ENCODE measurements around the gene RPS6KA5. TPM values are rescaled to one million over a fixed set of nuclear protein-coding genes. Genes with fewer than 3 reads are reported as not detected.

RPS6KA5 gene
- total RNA-seq, 1 experiment from 2014 or later: 24.2 TPM

DNA sequence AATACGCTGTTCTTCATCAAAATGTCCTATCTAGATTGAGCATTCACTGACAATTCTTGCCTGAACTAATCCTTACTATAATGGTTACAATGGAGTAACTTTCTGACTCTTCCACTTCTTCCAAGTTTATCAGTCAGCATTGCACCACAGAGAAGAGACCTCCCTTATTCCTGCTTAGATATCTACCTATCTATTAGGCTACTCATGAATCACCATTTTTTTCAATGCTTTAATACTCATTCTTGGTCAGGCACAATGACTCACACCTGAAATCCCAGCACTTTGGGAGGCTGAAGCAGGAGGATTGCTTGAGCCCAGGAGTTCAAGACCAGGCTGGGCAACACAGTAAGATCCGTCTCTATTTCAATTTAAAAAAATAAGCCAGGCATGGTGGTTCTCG, 39.3 kb downstream of the RPS6KA5 start:
- Histone ChIP-seq H3K79me2 (ENCODE audit: insufficient read depth, low read length) (peaks cover 15% of the 10 kb centered on the region; the same call in 1 of the 2 replicates), H3K27me3 (ENCODE audit: insufficient read depth, low read length) (no peaks in the 10 kb centered on the region), H3K4me3 (replicated peaks in 1 of 2; ENCODE audit: low read depth in 1 of 2, low read length in 2 of 2) (no peak overlapping the region), H3K9me3 (ENCODE audit: control insufficient read depth in 1 of 2, insufficient read depth in 1 of 2, low read depth in 1 of 2, low read length in 2 of 2) (no peaks in the 10 kb centered on the region), H3K9me2 (ENCODE audit: insufficient read depth) (no peaks in the 10 kb centered on the region), H3K36me3 (ENCODE audit: control insufficient read depth in 1 of 2, insufficient read depth in 2 of 2, low read length in 2 of 2) (no peaks in the 10 kb centered on the region), H3K4me1 (ENCODE audit: control insufficient read depth in 1 of 2, insufficient read depth in 2 of 2, low read length in 2 of 2) (peaks cover 3 to 21% of the 10 kb centered on the region in 2 experiments; a peak in 3 of 4 replicates), H3K27ac (ENCODE audit: low read depth, low read length) (no peak overlapping the region), H3K4me2 (ENCODE audit: low read length) (peak overlapping the region; percentile 10), H3K9ac (ENCODE audit: low read length) (no peak overlapping the region), H4K20me1 (ENCODE audit: insufficient read depth) (no peaks in the 10 kb centered on the region), H2AFZ (ENCODE audit: low read depth, low read length, poor library complexity, severe bottlenecking) (no peak overlapping the region)
- ATAC-seq (peak; percentile 34; the same call in 1 of the 2 replicates), DNase-seq (ENCODE audit: low read depth, low spot score) (no peak)
- RAD21 ChIA-PET (ENCODE audit: low non-redundant PET in 1 of 2, low total read pairs in 2 of 2, uncharacterized antibody in 2 of 2, unreplicated experiment in 2 of 2): no interaction called here
- CTCF ChIA-PET: no interaction called here
- no peak for TF ChIP-seq RAD21 (IDR thresholded peaks at IDR 0.05; ENCODE audit: low read depth)
- TF ChIP-seq JUND (IDR thresholded peaks at IDR 0.05): peak; percentile 35; the same call in 1 of the 2 replicates
- peak; percentile 24; the same call in 1 of the 2 replicates for TF ChIP-seq FOSL1 (IDR thresholded peaks at IDR 0.05; ENCODE audit: low read depth)
- POLR2A ChIA-PET: no interaction called here
- intact Hi-C loops (cut with micrococcal nuclease): no loop called here
- no TSS peak for BruUV-seq (replicated peaks)

DNA sequence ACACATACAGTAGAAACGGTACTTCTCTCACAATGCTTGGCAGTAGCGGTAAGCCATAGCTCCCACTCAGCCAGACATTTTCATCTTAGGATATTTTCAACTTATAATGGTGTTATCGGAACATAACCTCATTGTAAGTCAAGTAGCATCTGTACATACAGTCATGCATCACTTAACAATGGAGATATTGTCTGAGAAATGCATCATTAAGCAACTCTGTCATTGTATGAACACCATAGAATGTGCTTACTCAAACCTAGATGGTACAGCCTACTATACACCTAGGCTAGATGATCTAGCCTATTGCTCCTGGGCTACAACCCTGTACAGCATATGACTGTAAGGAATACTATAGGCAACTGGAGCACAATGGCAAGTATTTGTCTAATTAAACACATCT, 40.8 kb downstream of the RPS6KA5 start:
- Histone ChIP-seq H3K4me1 (ENCODE audit: control insufficient read depth in 1 of 2, insufficient read depth in 2 of 2, low read length in 2 of 2) (peaks cover 3 to 15% of the 10 kb centered on the region in 2 experiments; a peak in 3 of 4 replicates), H3K9me2 (ENCODE audit: insufficient read depth) (no peaks in the 10 kb centered on the region), H3K27ac (ENCODE audit: low read depth, low read length) (no peak overlapping the region), H3K27me3 (ENCODE audit: insufficient read depth, low read length) (no peaks in the 10 kb centered on the region), H3K9me3 (ENCODE audit: control insufficient read depth in 1 of 2, insufficient read depth in 1 of 2, low read depth in 1 of 2, low read length in 2 of 2) (no peaks in the 10 kb centered on the region), H3K36me3 (ENCODE audit: control insufficient read depth in 1 of 2, insufficient read depth in 2 of 2, low read length in 2 of 2) (no peaks in the 10 kb centered on the region), H3K9ac (ENCODE audit: low read length) (no peak overlapping the region), H3K79me2 (ENCODE audit: insufficient read depth, low read length) (peaks cover 15% of the 10 kb centered on the region; the same call in 1 of the 2 replicates), H3K4me2 (ENCODE audit: low read length) (no peak overlapping the region), H2AFZ (ENCODE audit: low read depth, low read length, poor library complexity, severe bottlenecking) (no peak overlapping the region), H3K4me3 (replicated peaks in 1 of 2; ENCODE audit: low read depth in 1 of 2, low read length in 2 of 2) (no peak overlapping the region), H4K20me1 (ENCODE audit: insufficient read depth) (no peaks in the 10 kb centered on the region)
- intact Hi-C loops (cut with micrococcal nuclease): no loop called here
- CTCF ChIA-PET: no interaction called here
- POLR2A ChIA-PET: no interaction called here
- DNase-seq (ENCODE audit: low read depth, low spot score) (no peak), ATAC-seq (peak; percentile 30; the same call in 1 of the 2 replicates)
- no TSS peak for BruUV-seq (replicated peaks)
- RAD21 ChIA-PET (ENCODE audit: low non-redundant PET in 1 of 2, low total read pairs in 2 of 2, uncharacterized antibody in 2 of 2, unreplicated experiment in 2 of 2): no interaction called here
- TF ChIP-seq POLR2A (IDR thresholded peaks at IDR 0.05; ENCODE audit: borderline replicate concordance, extremely low read depth, insufficient read depth, insufficient read length): no peak
- TF ChIP-seq, protein P1, sequence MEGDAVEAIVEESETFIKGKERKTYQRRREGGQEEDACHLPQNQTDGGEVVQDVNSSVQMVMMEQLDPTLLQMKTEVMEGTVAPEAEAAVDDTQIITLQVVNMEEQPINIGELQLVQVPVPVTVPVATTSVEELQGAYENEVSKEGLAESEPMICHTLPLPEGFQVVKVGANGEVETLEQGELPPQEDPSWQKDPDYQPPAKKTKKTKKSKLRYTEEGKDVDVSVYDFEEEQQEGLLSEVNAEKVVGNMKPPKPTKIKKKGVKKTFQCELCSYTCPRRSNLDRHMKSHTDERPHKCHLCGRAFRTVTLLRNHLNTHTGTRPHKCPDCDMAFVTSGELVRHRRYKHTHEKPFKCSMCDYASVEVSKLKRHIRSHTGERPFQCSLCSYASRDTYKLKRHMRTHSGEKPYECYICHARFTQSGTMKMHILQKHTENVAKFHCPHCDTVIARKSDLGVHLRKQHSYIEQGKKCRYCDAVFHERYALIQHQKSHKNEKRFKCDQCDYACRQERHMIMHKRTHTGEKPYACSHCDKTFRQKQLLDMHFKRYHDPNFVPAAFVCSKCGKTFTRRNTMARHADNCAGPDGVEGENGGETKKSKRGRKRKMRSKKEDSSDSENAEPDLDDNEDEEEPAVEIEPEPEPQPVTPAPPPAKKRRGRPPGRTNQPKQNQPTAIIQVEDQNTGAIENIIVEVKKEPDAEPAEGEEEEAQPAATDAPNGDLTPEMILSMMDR (IDR thresholded peaks at IDR 0.05 in 2 of 3, conservative IDR thresholded peaks at IDR 0.05 in 1 of 3; ENCODE audit: borderline replicate concordance in 1 of 3, insufficient read depth in 1 of 3, low read depth in 2 of 3, low read length in 2 of 3): no peak
- TF ChIP-seq, protein P2, sequence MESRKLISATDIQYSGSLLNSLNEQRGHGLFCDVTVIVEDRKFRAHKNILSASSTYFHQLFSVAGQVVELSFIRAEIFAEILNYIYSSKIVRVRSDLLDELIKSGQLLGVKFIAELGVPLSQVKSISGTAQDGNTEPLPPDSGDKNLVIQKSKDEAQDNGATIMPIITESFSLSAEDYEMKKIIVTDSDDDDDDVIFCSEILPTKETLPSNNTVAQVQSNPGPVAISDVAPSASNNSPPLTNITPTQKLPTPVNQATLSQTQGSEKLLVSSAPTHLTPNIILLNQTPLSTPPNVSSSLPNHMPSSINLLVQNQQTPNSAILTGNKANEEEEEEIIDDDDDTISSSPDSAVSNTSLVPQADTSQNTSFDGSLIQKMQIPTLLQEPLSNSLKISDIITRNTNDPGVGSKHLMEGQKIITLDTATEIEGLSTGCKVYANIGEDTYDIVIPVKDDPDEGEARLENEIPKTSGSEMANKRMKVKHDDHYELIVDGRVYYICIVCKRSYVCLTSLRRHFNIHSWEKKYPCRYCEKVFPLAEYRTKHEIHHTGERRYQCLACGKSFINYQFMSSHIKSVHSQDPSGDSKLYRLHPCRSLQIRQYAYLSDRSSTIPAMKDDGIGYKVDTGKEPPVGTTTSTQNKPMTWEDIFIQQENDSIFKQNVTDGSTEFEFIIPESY (IDR thresholded peaks at IDR 0.05; ENCODE audit: extremely low read depth, insufficient replicate concordance, low read length): no peak
- no peak for TF ChIP-seq YY1 (IDR thresholded peaks at IDR 0.05; ENCODE audit: extremely low read depth, insufficient replicate concordance, low read depth, low read length)
- no peak for TF ChIP-seq RAD21 (IDR thresholded peaks at IDR 0.05; ENCODE audit: low read depth)
- no peak for TF ChIP-seq CEBPB (IDR thresholded peaks at IDR 0.05; ENCODE audit: low read depth)
- TF ChIP-seq ELF1 (IDR thresholded peaks at IDR 0.05; ENCODE audit: borderline replicate concordance, low read depth): no peak
- no peak for TF ChIP-seq SRF (IDR thresholded peaks at IDR 0.05; ENCODE audit: low read depth)
- TF ChIP-seq SIN3A (IDR thresholded peaks at IDR 0.05; ENCODE audit: low read depth): no peak
- TF ChIP-seq EZH2phosphoT487 (IDR thresholded peaks at IDR 0.05; ENCODE audit: borderline replicate concordance): no peak
- no peak for TF ChIP-seq FOSL1 (IDR thresholded peaks at IDR 0.05; ENCODE audit: low read depth)

Data from HCT116 (cell line).